H9 (cell line): ENCODE measurements around the gene SORCS2. TPM values are rescaled to one million over a fixed set of nuclear protein-coding genes. Genes with fewer than 3 reads are reported as not detected.

Experiments
- DNase-seq: peaks from one replicate; pipeline ENCODE4 v3.0.0-alpha.2; 2017
- H2AFZ ChIP-seq: one replicate; pipeline ENCODE4 v1.6.1; 2013; ENCODE audit warnings: mild to moderate bottlenecking, low read length, control low read depth, moderate library complexity
- H2AK5ac ChIP-seq: 2 replicates; pipeline ENCODE4 v1.6.1; 2013; ENCODE audit warnings: low read length, control low read depth, mixed read lengths; ENCODE audit not compliant: insufficient read length
- H2BK120ac ChIP-seq: one replicate; pipeline ENCODE4 v1.6.1; 2013; ENCODE audit warnings: low read depth, mild to moderate bottlenecking, low read length, control low read depth, inconsistent platforms; ENCODE audit not compliant: poor library complexity, severe bottlenecking
- H2BK12ac ChIP-seq: 2 replicates; pipeline ENCODE4 v1.6.1; 2013; ENCODE audit warnings: low read length, control low read depth, mixed read lengths, low read depth; ENCODE audit not compliant: insufficient read length
- H2BK15ac ChIP-seq: 2 replicates; pipeline ENCODE4 v1.6.1; 2013; ENCODE audit warnings: low read depth, low read length, control low read depth
- H2BK20ac ChIP-seq: one replicate; pipeline ENCODE4 v1.6.1; 2013; ENCODE audit warnings: low read depth, mild to moderate bottlenecking, low read length, control low read depth, inconsistent platforms; ENCODE audit not compliant: poor library complexity, severe bottlenecking
- H2BK5ac ChIP-seq: 2 replicates; pipeline ENCODE4 v1.6.1; 2013; ENCODE audit warnings: low read length, control low read depth, mixed read lengths; ENCODE audit not compliant: insufficient read length
- H3K14ac ChIP-seq: 2 replicates; pipeline ENCODE4 v1.6.1; 2013; ENCODE audit warnings: low read length, control low read depth; ENCODE audit not compliant: insufficient read depth
- H3K18ac ChIP-seq: 2 replicates; pipeline ENCODE4 v1.6.1; 2013; ENCODE audit warnings: low read depth, mild to moderate bottlenecking, mixed read lengths, low read length, control low read depth; ENCODE audit not compliant: insufficient read length
- H3K23ac ChIP-seq: 2 replicates; pipeline ENCODE4 v1.6.1; 2013; ENCODE audit warnings: low read length, control low read depth, mixed read lengths, low read depth; ENCODE audit not compliant: insufficient read length
- H3K23me2 ChIP-seq: 2 replicates; pipeline ENCODE4 v1.6.1; 2013; ENCODE audit warnings: low read depth, mild to moderate bottlenecking, mixed read lengths, low read length, control low read depth; ENCODE audit not compliant: insufficient read length, poor library complexity, severe bottlenecking
- H3K27ac ChIP-seq: 2 replicates; pipeline ENCODE4 v1.5.1; 2013; ENCODE audit warnings: low read length, control low read depth, mixed read lengths, low read depth; ENCODE audit not compliant: insufficient read length
- H3K27me3 ChIP-seq: 2 replicates; pipeline ENCODE4 v1.6.1; 2013; ENCODE audit warnings: low read length, control low read depth, inconsistent platforms; ENCODE audit not compliant: insufficient read depth
- H3K4ac ChIP-seq: 2 replicates; pipeline ENCODE4 v1.6.1; 2013; ENCODE audit warnings: low read depth, mild to moderate bottlenecking, control low read depth, inconsistent platforms, low read length, moderate library complexity
- H3K4me1 ChIP-seq: 2 replicates; pipeline ENCODE4 v1.6.1; 2013; ENCODE audit warnings: low read length, control low read depth, inconsistent platforms; ENCODE audit not compliant: insufficient read depth
- H3K4me2 ChIP-seq: 2 replicates; pipeline ENCODE4 v1.6.1; 2013; ENCODE audit warnings: low read length, control low read depth, mixed read lengths; ENCODE audit not compliant: insufficient read length, insufficient read depth
- H3K56ac ChIP-seq: 2 replicates; pipeline ENCODE4 v1.6.1; 2013; ENCODE audit warnings: low read depth, mild to moderate bottlenecking, mixed read lengths, low read length, control low read depth; ENCODE audit not compliant: insufficient read length
- H3K79me1 ChIP-seq: 2 replicates; pipeline ENCODE4 v1.6.1; 2013; ENCODE audit warnings: low read depth, mild to moderate bottlenecking, moderate library complexity, low read length, control low read depth, inconsistent platforms; ENCODE audit not compliant: insufficient read depth, poor library complexity, severe bottlenecking
- H3K79me2 ChIP-seq: 2 replicates; pipeline ENCODE4 v1.6.1; 2013; ENCODE audit warnings: low read length, control low read depth, inconsistent platforms; ENCODE audit not compliant: insufficient read depth
- H3K9ac ChIP-seq: 2 replicates; pipeline ENCODE4 v1.6.1; 2013; ENCODE audit warnings: low read length, control low read depth, mixed read lengths; ENCODE audit not compliant: insufficient read length; ENCODE audit errors: extremely low read depth
- H3K9me3 ChIP-seq: one replicate; pipeline ENCODE4 v1.6.1; 2013; ENCODE audit warnings: low read depth, low read length, inconsistent platforms; ENCODE audit not compliant: control insufficient read depth
- H3T11ph ChIP-seq: one replicate; pipeline ENCODE4 v1.6.1; 2013; ENCODE audit warnings: mild to moderate bottlenecking, low read length, control low read depth, inconsistent platforms
- H4K20me1 ChIP-seq: one replicate; pipeline ENCODE4 v1.6.1; 2013; ENCODE audit not compliant: control insufficient read depth, insufficient read length, insufficient read depth
- H4K5ac ChIP-seq: 2 replicates; pipeline ENCODE4 v1.6.1; 2013; ENCODE audit warnings: low read depth, mild to moderate bottlenecking, mixed read lengths, low read length, control low read depth; ENCODE audit not compliant: insufficient read length
- H4K8ac ChIP-seq: replicated peaks from 2 replicates; pipeline ENCODE4 v1.6.1; 2013; ENCODE audit warnings: low read length, control low read depth, mixed read lengths, low read depth; ENCODE audit not compliant: insufficient read length
- H4K91ac ChIP-seq: 2 replicates; pipeline ENCODE4 v1.6.1; 2013; ENCODE audit warnings: low read depth, mild to moderate bottlenecking, moderate library complexity, mixed read lengths, low read length, control low read depth; ENCODE audit not compliant: insufficient read length
- H3K27ac Mint-ChIP-seq, 3 experiments: 2 replicates in 2 of 3; 3 replicates in 1 of 3; pipeline ENCODE4 v1.8.0; 2020 to 2021; ENCODE audit warnings: mixed read lengths in 3 of 3, mild to moderate bottlenecking in 1 of 3, moderate library complexity in 1 of 3
- H3K27me3 Mint-ChIP-seq: 2 replicates; pipeline ENCODE4 v1.8.0; 2021; ENCODE audit warnings: low read depth, mild to moderate bottlenecking, moderate library complexity, mixed read lengths
- H3K36me3 Mint-ChIP-seq, 3 experiments: 2 replicates in 2 of 3; 3 replicates in 1 of 3; pipeline ENCODE4 v1.8.0; 2020 to 2021; ENCODE audit warnings: low read depth in 3 of 3, mixed read lengths in 3 of 3; ENCODE audit not compliant: insufficient read depth in 1 of 3
- H3K4me1 Mint-ChIP-seq, 2 experiments: 2 replicates each; pipeline ENCODE4 v1.8.0; 2020; ENCODE audit warnings: mixed read lengths in 2 of 2
- H3K4me3 Mint-ChIP-seq, 2 experiments: 2 replicates in 1 of 2; 3 replicates in 1 of 2; pipeline ENCODE4 v1.8.0; 2020 to 2021; ENCODE audit warnings: mild to moderate bottlenecking in 2 of 2, mixed read lengths in 2 of 2, moderate library complexity in 1 of 2
- H3K9me3 Mint-ChIP-seq, 2 experiments: 2 replicates in 1 of 2; 3 replicates in 1 of 2; pipeline ENCODE4 v1.8.0; 2020; ENCODE audit warnings: mild to moderate bottlenecking in 2 of 2, mixed read lengths in 2 of 2, moderate library complexity in 1 of 2
- CTCF ChIP-seq: fragments of 200-600 bp; sonication (generic); conservative IDR thresholded peaks from 3 replicates; pipeline ENCODE4 v1.8.0; 2021; ENCODE audit warnings: antibody characterized with exemption, mild to moderate bottlenecking
- WGBS: extraction: QIAGEN DNeasy Blood & Tissue Kit; methylation state at CpG from one replicate; pipeline ENCODE4 v1.1.7; 2013; ENCODE audit warnings: missing lambda C conversion rate, low lambda C conversion rate, mixed read lengths; ENCODE audit not compliant: insufficient read length; ENCODE audit errors: extremely low coverage; 5-methylcytosine and 5-hydroxymethylcytosine counted together
- total RNA-seq: library from RNA; stranded (reverse); gene quantifications from 2 replicates; pipeline ENCODE4 v1.2.1, GENCODE V29; 2021

Gene SORCS2
- total RNA-seq, 1 experiment from 2014 or later, result 0.57 TPM

- H3K4me2 ChIP-seq, result no peak overlapping the region
- no peak overlapping the region for H3K9ac ChIP-seq
- DNase-seq, result no peak
- no peak overlapping the region for H3K56ac ChIP-seq
- H2BK120ac ChIP-seq, result no peak overlapping the region
- no peak overlapping the region for H4K5ac ChIP-seq
- H3K14ac ChIP-seq, result no peak overlapping the region
- Mint-ChIP-seq H3K27ac (no peak overlapping the region), H3K9me3 (no peaks in the 10 kb centered on the region), H3K4me3 (no peak overlapping the region), H3K27me3 (peaks cover 3% of the 10 kb centered on the region), H3K36me3 (no peaks in the 10 kb centered on the region), H3K4me1 (peaks cover 6 to 11% of the 10 kb centered on the region in 2 experiments; a peak in 3 of 4 replicates)
- H2BK12ac ChIP-seq, result no peak overlapping the region
- H3K27me3 ChIP-seq, result no peaks in the 10 kb centered on the region
- WGBS, result no CpG with 5 or more reads among the region's 2 CpGs
- H3K18ac ChIP-seq, result no peak overlapping the region
- no peaks in the 10 kb centered on the region for H3K4me1 ChIP-seq
- no peak for TF ChIP-seq CTCF
- no peak overlapping the region for H2BK20ac ChIP-seq
- no peaks in the 10 kb centered on the region for H4K20me1 ChIP-seq
- H3K23ac ChIP-seq, result no peak overlapping the region
- H4K8ac ChIP-seq, result no peak overlapping the region
- no peaks in the 10 kb centered on the region for H3K79me2 ChIP-seq
- H3T11ph ChIP-seq, result no peak overlapping the region
- H3K27ac ChIP-seq, result no peak overlapping the region
- H3K9me3 ChIP-seq, result no peaks in the 10 kb centered on the region
- no peak overlapping the region for H2AFZ ChIP-seq
- no peak overlapping the region for H2BK15ac ChIP-seq
- no peak overlapping the region for H2AK5ac ChIP-seq
- no peak overlapping the region for H4K91ac ChIP-seq
- H3K23me2 ChIP-seq, result no peaks in the 10 kb centered on the region
- H2BK5ac ChIP-seq, result no peak overlapping the region
- no peak overlapping the region for H3K4ac ChIP-seq
- no peaks in the 10 kb centered on the region for H3K79me1 ChIP-seq
Observed at GRCh38 chr4:7663075-7663541, 470.8 kb downstream of the SORCS2 start.
